HepG2 (cell line): ENCODE data around the gene ARL3. TPM values are rescaled to one million over a fixed set of nuclear protein-coding genes. Genes with fewer than 3 reads are reported as not detected.

Experiments used
- ATAC-seq: fragments of 200-7000 bp; cut with Tn5 transposase; 3 replicates; pipeline ENCODE4 v1.9.1; 2020; ENCODE audit warnings: mild to moderate bottlenecking, moderate library complexity
- BruUV-seq: library from RNA; stranded (reverse); fragments of 400-500 nt; replicated peaks from 2 replicates; lab custom pipeline; 2021; lab: Mats Ljungman, UMichigan
- CTCF ChIA-PET: fragments of 300-600 bp; formaldehyde crosslinking; extraction: SDS; loops from one replicate; lab custom pipeline; 2021; ENCODE audit warnings: low total read pairs, inconsistent platforms, low intra/inter-chr PET ratio; lab: Yijun Ruan, JAX
- POLR2A ChIA-PET: fragments of 350-600 bp; sonication (Branson Sonifier 250); formaldehyde crosslinking; loops from one replicate; lab custom pipeline; 2020; ENCODE audit warnings: antibody characterized with exemption, inconsistent platforms; lab: Yijun Ruan, JAX
- DNase-seq: peaks from one replicate; pipeline ENCODE4 v3.0.0-alpha.2; 2015; ENCODE audit warnings: low spot score
- FAIRE-seq: peaks from 3 replicates; lab custom pipeline; 2011; peaks lifted over from hg19 to GRCh38; lab: Jason Lieb, UNC
- H2AFZ ChIP-seq: one replicate; pipeline ENCODE4 v1.6.1; 2011; ENCODE audit warnings: low read length, inconsistent platforms
- H3K27ac ChIP-seq: fragments of 300-600 bp; 3 replicates; pipeline ENCODE4 v1.8.0; 2011; ENCODE audit warnings: mixed run types, mild to moderate bottlenecking, mixed read lengths, low read length, inconsistent platforms; ENCODE audit not compliant: insufficient read depth; ENCODE audit errors: extremely low read length
- H3K27me3 ChIP-seq, 2 experiments: fragments of 200-600 bp in 1 of 2; 2 replicates in 1 of 2; 3 replicates in 1 of 2; pipeline versions ENCODE4 v1.6.0 to v1.8.0; 2011; ENCODE audit warnings: low read length in 2 of 2, mild to moderate bottlenecking in 2 of 2, moderate library complexity in 2 of 2, inconsistent platforms in 1 of 2; ENCODE audit not compliant: insufficient read depth in 2 of 2, control insufficient read depth in 1 of 2
- H3K36me3 ChIP-seq, 2 experiments: fragments of 200-600 bp in 1 of 2; replicated peaks in 1 of 2; 2 replicates in 1 of 2; 3 replicates in 1 of 2; pipeline versions ENCODE4 v1.5.1 to v1.8.0; 2011; ENCODE audit warnings: low read length in 2 of 2, inconsistent platforms in 1 of 2; ENCODE audit not compliant: insufficient read depth in 2 of 2, control insufficient read depth in 1 of 2
- H3K4me1 ChIP-seq: 2 replicates; pipeline ENCODE4 v1.5.1; 2012; ENCODE audit warnings: low read length, inconsistent platforms; ENCODE audit not compliant: insufficient read depth
- H3K4me2 ChIP-seq: 2 replicates; pipeline ENCODE4 v1.6.0; 2011; ENCODE audit warnings: low read depth, low read length, inconsistent platforms
- H3K4me3 ChIP-seq, 3 experiments: fragments of 200-600 bp in 1 of 3; sonication (generic), shearing (Covaris generic) in 1 of 3; replicated peaks in 1 of 3; 2 replicates each; pipeline ENCODE4 v1.5.1; 2011 to 2016; ENCODE audit warnings: low read length in 3 of 3, inconsistent platforms in 2 of 3, low read depth in 2 of 3, mild to moderate bottlenecking in 2 of 3, control low read depth in 1 of 3, mixed read lengths in 1 of 3; ENCODE audit not compliant: insufficient read depth in 1 of 3
- H3K79me2 ChIP-seq: one replicate; pipeline ENCODE4 v1.6.1; 2011; ENCODE audit warnings: low read length, inconsistent platforms; ENCODE audit not compliant: insufficient read depth
- H3K9ac ChIP-seq: 2 replicates; pipeline ENCODE4 v1.6.0; 2011; ENCODE audit warnings: mild to moderate bottlenecking, low read depth, low read length, inconsistent platforms; ENCODE audit not compliant: insufficient read depth
- H3K9me3 ChIP-seq: 2 replicates; pipeline ENCODE4 v1.5.1; 2012; ENCODE audit warnings: mild to moderate bottlenecking, low read length
- H4K20me1 ChIP-seq: 2 replicates; pipeline ENCODE4 v1.6.0; 2011; ENCODE audit warnings: inconsistent platforms, mild to moderate bottlenecking, low read length, moderate library complexity; ENCODE audit not compliant: insufficient read depth
- DPF2 ChIP-seq: sonication (generic); formaldehyde crosslinking; IDR thresholded peaks from 2 replicates; pipeline ENCODE4 v1.4.0; 2020; ENCODE audit warnings: mild to moderate bottlenecking, low read depth, missing genetic modification reagents, borderline replicate concordance
- JUNB ChIP-seq: sonication (generic); formaldehyde crosslinking; IDR thresholded peaks from 2 replicates; pipeline ENCODE4 v1.8.0; 2022; ENCODE audit warnings: missing genetic modification reagents, mild to moderate bottlenecking, borderline replicate concordance
- LCORL ChIP-seq, 2 experiments: fragments of 450-650 bp in 1 of 2; sonication (generic) in 1 of 2; formaldehyde crosslinking in 1 of 2; IDR thresholded peaks; 2 replicates each; pipeline versions ENCODE4 v1.5.0 to v1.6.1; 2017 to 2020; ENCODE audit warnings: antibody characterized with exemption in 1 of 2, missing genetic modification reagents in 1 of 2
- NR2C2 ChIP-seq: sonication (generic); formaldehyde crosslinking; IDR thresholded peaks from 2 replicates; pipeline ENCODE4 v1.4.0; 2020; ENCODE audit warnings: missing genetic modification reagents, mild to moderate bottlenecking, moderate library complexity, borderline replicate concordance
- RAD51 ChIP-seq: fragments of 450-650 bp; IDR thresholded peaks from 2 replicates; pipeline ENCODE4 v1.6.1; 2016; ENCODE audit warnings: borderline replicate concordance
- ZNF263 ChIP-seq: sonication (generic); formaldehyde crosslinking; IDR thresholded peaks from 2 replicates; pipeline ENCODE4 v1.4.0; 2020; ENCODE audit warnings: missing genetic modification reagents
- ZNF343 ChIP-seq: sonication (generic); formaldehyde crosslinking; IDR thresholded peaks from 2 replicates; pipeline ENCODE4 v1.4.0; 2020; ENCODE audit warnings: mild to moderate bottlenecking, missing genetic modification reagents
- WGBS: methylation state at CpG from one replicate; pipeline ENCODE4 v1.1.6; 2017; ENCODE audit warnings: low lambda C conversion rate; 5-methylcytosine and 5-hydroxymethylcytosine counted together
- in situ Hi-C: cut with HindIII; loops from 2 replicates; pipeline ENCODE4 v1.10.0; 2017; ENCODE audit warnings: low pct_unique_long_range_greater_than_20kb; ENCODE audit not compliant: extremely low pct_ligation_motif_present
- intact Hi-C: fragments of 100-400 bp; cut with micrococcal nuclease; formaldehyde crosslinking; loops from one replicate; pipeline ENCODE4 v1.10.0; 2022; ENCODE audit not compliant: unreplicated experiment
- polyA plus RNA-seq, 8 experiments: library from polyadenylated mRNA; depleted of rRNA in 3 of 8; stranded (reverse) in 7 of 8; unstranded in 1 of 8; fragments of >200 nt; fragmentation: Illumina TruSeq in 4 of 8; extraction: Trizol in 4 of 8; gene quantifications; 2 replicates each; pipeline versions ENCODE4 v1.2.1 to v1.2.3, GENCODE V29; 2011 to 2016; ENCODE audit warnings: low read depth in 4 of 8, missing spikeins in 1 of 8, mixed read lengths in 1 of 8; ENCODE audit not compliant: insufficient read depth in 1 of 8
- total RNA-seq, 5 experiments: library from RNA; depleted of rRNA; stranded (reverse); fragments of >200 nt; fragmentation: Illumina TruSeq; extraction: Trizol; gene quantifications; 2 replicates each; pipeline ENCODE4 v1.2.3, GENCODE V29; 2016; ENCODE audit warnings: low read depth in 1 of 5
- TF ChIP-seq, protein P1 (sequence below): sonication (generic); formaldehyde crosslinking; IDR thresholded peaks from 2 replicates; pipeline ENCODE4 v1.5.0; 2020; ENCODE audit warnings: mild to moderate bottlenecking, missing genetic modification reagents

ARL3 gene
- total and polyA plus RNA-seq, 2 of the 13 experiments (the other 11 are each of a cell fraction or from before 2014, with no cell fraction given), result 5.2 to 6.6 TPM

DNA sequence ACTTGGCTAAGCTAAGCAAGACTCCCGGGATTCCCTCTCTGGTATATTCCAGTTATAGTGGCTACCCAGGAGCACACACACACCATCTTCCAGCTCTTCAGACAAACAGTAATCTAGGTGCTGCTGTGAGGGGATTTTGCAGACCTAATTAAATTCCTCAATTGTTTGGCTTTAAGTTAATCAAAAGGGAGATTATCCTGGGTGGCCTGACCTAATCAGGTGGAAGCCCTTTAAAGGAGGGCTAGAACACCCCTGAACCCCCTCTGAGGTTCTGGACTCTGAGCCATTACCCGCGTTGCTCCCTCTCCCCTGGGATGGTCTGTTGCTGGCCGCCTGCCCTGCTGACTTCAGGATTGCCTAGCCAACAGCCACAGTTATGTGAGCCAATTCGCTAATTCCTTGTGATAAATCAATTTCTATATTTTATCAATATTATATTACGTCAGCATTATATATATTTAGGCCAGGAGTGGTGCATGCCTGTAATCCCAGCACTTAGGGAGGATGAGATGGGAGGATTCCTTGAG, 6.6 kb upstream of the ARL3 start:
- Histone ChIP-seq H3K79me2 (peaks cover 46% of the 10 kb centered on the region), H3K27ac (peak overlapping the region; percentile 40), H3K4me2 (no peak overlapping the region), H3K9ac (no peak overlapping the region), H2AFZ (no peak overlapping the region)
- no TSS peak for BruUV-seq
- WGBS, result 89% methylated on average over 6 of the region's 6 CpGs
- no peak for FAIRE-seq
- CTCF ChIA-PET, result no interaction called here
- TF ChIP-seq RAD51 (no peak), ZNF343 (CRISPR knock-in tag) (no peak), ZNF263 (CRISPR knock-in tag) (0 out of 2 replicates have a peak, but pooled peaks have one; percentile 28), LCORL (IDR thresholded peaks at IDR 0.05) (no peak), LCORL (CRISPR knock-in tag; IDR thresholded peaks at IDR 0.05) (no peak)
- TF ChIP-seq, all 625 proteins: peak for 1
- POLR2A ChIA-PET, result interaction anchor here (0.6 to 0.9 kb wide), 2 partner anchors 23 to 471 kb away, joined by 3 read pairs; partner anchors contain the start of gene WBP1L
- Histone ChIP-seq H3K4me1 (peaks cover 53% of the 10 kb centered on the region), H3K27me3 (no peaks in the 10 kb centered on the region), H3K4me3 (no peak overlapping the region), H4K20me1 (no peaks in the 10 kb centered on the region), H3K9me3 (no peaks in the 10 kb centered on the region), H3K36me3 (peaks cover 0 to 15% of the 10 kb centered on the region in 2 experiments; a peak in 1 of 5 replicates)
- in situ Hi-C loops (loop anchor here (10.0 kb wide), 1 partner anchor 184 kb away; no protein-coding TSS in a partner anchor), intact Hi-C loops (no loop called here)
- DNase-seq (no peak), ATAC-seq (no peak)

DNA sequence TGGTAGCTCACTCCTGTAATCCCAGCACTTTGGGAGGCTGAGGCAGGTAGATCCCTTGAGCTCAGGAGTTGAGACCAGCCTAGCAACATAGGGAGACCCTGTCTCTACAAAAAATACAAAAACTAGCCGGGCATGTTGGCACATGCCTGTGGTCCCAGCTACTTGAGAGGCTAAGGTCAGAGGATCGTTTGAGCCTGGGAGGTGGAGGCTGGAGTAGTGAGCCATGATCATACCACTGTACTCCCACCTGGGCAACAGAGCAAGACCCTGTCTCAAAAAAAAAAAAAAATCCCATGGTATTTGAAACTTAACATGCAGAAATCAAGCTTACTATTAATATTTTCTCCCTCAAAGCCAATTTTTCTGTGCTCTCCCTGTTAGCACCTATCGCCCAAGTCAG, 6.1 kb upstream of the ARL3 start:
- no peak for DNase-seq
- H2AFZ ChIP-seq, result no peak overlapping the region
- no peaks in the 10 kb centered on the region for H4K20me1 ChIP-seq
- H3K4me1 ChIP-seq, result peaks cover 58% of the 10 kb centered on the region
- no peak overlapping the region for H3K4me3 ChIP-seq
- FAIRE-seq, result no peak
- peak overlapping the region; percentile 40 for H3K27ac ChIP-seq
- in situ Hi-C loops (loop anchor here (10.0 kb wide), 1 partner anchor 184 kb away; no protein-coding TSS in a partner anchor), intact Hi-C loops (no loop called here)
- no TSS peak for BruUV-seq
- H3K4me2 ChIP-seq, result no peak overlapping the region
- 88% methylated on average over 3 of the region's 3 CpGs for WGBS
- ChIA-PET CTCF (no interaction called here), POLR2A (interaction anchor here (0.6 kb wide), 1 partner anchor 23 kb away, joined by 3 read pairs; the partner anchor contains the start of gene WBP1L)
- H3K27me3 ChIP-seq, result no peaks in the 10 kb centered on the region
- peaks cover 51% of the 10 kb centered on the region for H3K79me2 ChIP-seq
- H3K36me3 ChIP-seq, result peaks cover 0 to 13% of the 10 kb centered on the region in 2 experiments; a peak in 1 of 5 replicates
- no peak overlapping the region for H3K9ac ChIP-seq
- ATAC-seq, result no peak
- H3K9me3 ChIP-seq, result no peaks in the 10 kb centered on the region
- no peak for TF ChIP-seq DPF2 (CRISPR knock-in tag)
- TF ChIP-seq NR2C2 (CRISPR knock-in tag), result no peak
- TF ChIP-seq, protein P1, sequence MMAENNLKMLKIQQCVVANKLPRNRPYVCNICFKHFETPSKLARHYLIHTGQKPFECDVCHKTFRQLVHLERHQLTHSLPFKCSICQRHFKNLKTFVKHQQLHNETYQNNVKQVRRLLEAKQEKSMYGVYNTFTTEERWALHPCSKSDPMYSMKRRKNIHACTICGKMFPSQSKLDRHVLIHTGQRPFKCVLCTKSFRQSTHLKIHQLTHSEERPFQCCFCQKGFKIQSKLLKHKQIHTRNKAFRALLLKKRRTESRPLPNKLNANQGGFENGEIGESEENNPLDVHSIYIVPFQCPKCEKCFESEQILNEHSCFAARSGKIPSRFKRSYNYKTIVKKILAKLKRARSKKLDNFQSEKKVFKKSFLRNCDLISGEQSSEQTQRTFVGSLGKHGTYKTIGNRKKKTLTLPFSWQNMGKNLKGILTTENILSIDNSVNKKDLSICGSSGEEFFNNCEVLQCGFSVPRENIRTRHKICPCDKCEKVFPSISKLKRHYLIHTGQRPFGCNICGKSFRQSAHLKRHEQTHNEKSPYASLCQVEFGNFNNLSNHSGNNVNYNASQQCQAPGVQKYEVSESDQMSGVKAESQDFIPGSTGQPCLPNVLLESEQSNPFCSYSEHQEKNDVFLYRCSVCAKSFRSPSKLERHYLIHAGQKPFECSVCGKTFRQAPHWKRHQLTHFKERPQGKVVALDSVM, result peak; percentile 37; the same call in 1 of the 2 replicates
- no peak for TF ChIP-seq JUNB
